K562 (cell line): ENCODE data around the gene GIPC3. TPM values are rescaled to one million over a fixed set of nuclear protein-coding genes. Genes with fewer than 3 reads are reported as not detected.

Source experiments
- BRCA1 ChIP-seq, 2 experiments: fragments of 450-650 bp in 1 of 2; sonication (generic) in 1 of 2; formaldehyde crosslinking in 1 of 2; IDR thresholded peaks; 2 replicates each; pipeline versions ENCODE4 v1.5.0 to v1.6.1; 2017 to 2020; ENCODE audit warnings: mild to moderate bottlenecking in 1 of 2, missing genetic modification reagents in 1 of 2
- CBFB ChIP-seq: sonication (generic); formaldehyde crosslinking; IDR thresholded peaks from 2 replicates; pipeline ENCODE4 v1.4.0; 2020; ENCODE audit warnings: mild to moderate bottlenecking, missing genetic modification reagents
- CBX3 ChIP-seq, 2 experiments: IDR thresholded peaks; 1 replicate in 1 of 2; 2 replicates in 1 of 2; pipeline ENCODE4 v1.6.1; 2012; ENCODE audit warnings: inconsistent platforms in 2 of 2, low read length in 2 of 2, borderline replicate concordance in 1 of 2, control low read depth in 1 of 2
- CHCHD3 ChIP-seq: fragments of 250-450 bp; sonication (Bioruptor Pico); IDR thresholded peaks from 2 replicates; pipeline ENCODE4 v2.1.2; 2022; ENCODE audit warnings: mild to moderate bottlenecking
- CXXC5 ChIP-seq: fragments of 250-450 bp; sonication (Bioruptor Pico); IDR thresholded peaks from 2 replicates; pipeline ENCODE4 v1.8.0; 2022; ENCODE audit warnings: inconsistent platforms, mild to moderate bottlenecking, moderate library complexity
- GTF2A2 ChIP-seq: IDR thresholded peaks from 2 replicates; pipeline ENCODE4 v1.6.1; 2016; ENCODE audit warnings: mild to moderate bottlenecking, missing genetic modification characterization, missing compliant biosample characterization
- HDAC2 ChIP-seq: fragments of 450-650 bp; IDR thresholded peaks from 2 replicates; pipeline ENCODE4 v1.6.1; 2016; ENCODE audit warnings: mild to moderate bottlenecking
- KLF6 ChIP-seq: fragments of 250-450 bp; sonication (Bioruptor Pico); IDR thresholded peaks from 2 replicates; pipeline ENCODE4 v1.4.0; 2020; ENCODE audit warnings: mild to moderate bottlenecking, moderate library complexity, borderline replicate concordance
- POLR2G ChIP-seq: fragments of 200-400 bp; formaldehyde crosslinking; IDR thresholded peaks from 2 replicates; pipeline ENCODE4 v1.6.1; 2017; ENCODE audit warnings: low read depth, mild to moderate bottlenecking, antibody characterized with exemption, low read length, moderate library complexity
- PRMT5 ChIP-seq: sonication (generic); formaldehyde crosslinking; IDR thresholded peaks from 2 replicates; pipeline ENCODE4 v1.5.0; 2020; ENCODE audit warnings: missing genetic modification reagents
- PRPF4 ChIP-seq: fragments of 200-400 bp; formaldehyde crosslinking; IDR thresholded peaks from one replicate; pipeline ENCODE4 v1.6.1; 2017; ENCODE audit warnings: low read length, low read depth, mild to moderate bottlenecking; ENCODE audit not compliant: insufficient read depth, poor library complexity, severe bottlenecking
- RFX1 ChIP-seq: fragments of 450-650 bp; IDR thresholded peaks from 2 replicates; pipeline ENCODE4 v1.6.1; 2016; ENCODE audit warnings: mild to moderate bottlenecking, moderate library complexity
- SMARCA5 ChIP-seq: fragments of 450-650 bp; IDR thresholded peaks from 2 replicates; pipeline ENCODE4 v1.6.1; 2016
- SREBF1 ChIP-seq: fragments of 150-350 bp; IDR thresholded peaks from 2 replicates; pipeline ENCODE4 v1.6.1; 2014; ENCODE audit warnings: antibody characterized with exemption, low read depth, low read length, borderline replicate concordance
- ZHX1 ChIP-seq: fragments of 150-350 bp; conservative IDR thresholded peaks from 2 replicates; pipeline ENCODE4 v1.6.1; 2014; ENCODE audit warnings: low read length
- ZNF143 ChIP-seq: sonication (generic); formaldehyde crosslinking; IDR thresholded peaks from 2 replicates; pipeline ENCODE4 v1.9.0; 2022; ENCODE audit warnings: mild to moderate bottlenecking, missing genetic modification reagents
- ZNF253 ChIP-seq: fragments of 250-450 bp; sonication (Bioruptor Pico); conservative IDR thresholded peaks from 2 replicates; pipeline ENCODE4 v1.6.1; 2021; ENCODE audit warnings: mild to moderate bottlenecking
- ZNF263 ChIP-seq: sonication (generic); formaldehyde crosslinking; IDR thresholded peaks from 2 replicates; pipeline ENCODE4 v1.8.0; 2022; ENCODE audit warnings: mild to moderate bottlenecking, missing genetic modification reagents, borderline replicate concordance
- ZNF589 ChIP-seq: fragments of 200-800 bp; sonication (Bioruptor generic); IDR thresholded peaks from 2 replicates; pipeline ENCODE4 v1.6.1; 2016; ENCODE audit warnings: low read depth, missing genetic modification characterization, missing compliant biosample characterization
- ZNF644 ChIP-seq: fragments of 200-800 bp; sonication (Bioruptor generic); IDR thresholded peaks from 2 replicates; pipeline ENCODE4 v1.6.1; 2016; ENCODE audit warnings: low read depth, missing genetic modification characterization, missing compliant biosample characterization
- polyA plus RNA-seq, 8 experiments: library from polyadenylated mRNA; depleted of rRNA in 4 of 8; stranded (reverse) in 5 of 8; unstranded in 3 of 8; fragments of >200 nt; fragmentation: Nextera tagmentation in 2 of 8; fragmentation: Illumina TruSeq in 1 of 8; extraction: Ambion mirVana in 2 of 8; extraction: Trizol in 1 of 8; gene quantifications; 2 replicates each; pipeline versions ENCODE4 v1.2.1 to v1.2.3, GENCODE V29; 2011 to 2014; ENCODE audit warnings: inconsistent platforms in 1 of 8, missing spikeins in 1 of 8
- total RNA-seq, 7 experiments: library from RNA; depleted of rRNA in 6 of 7; stranded (reverse); fragments of >200 nt in 6 of 7; fragmentation: Illumina TruSeq in 2 of 7; extraction: Trizol in 2 of 7; gene quantifications; 2 replicates each; pipeline versions ENCODE4 v1.2.1 to v1.2.3, GENCODE V29; 2011 to 2021; ENCODE audit warnings: low replicate concordance in 1 of 7
- TF ChIP-seq, protein P1 (sequence below), 3 experiments: IDR thresholded peaks in 2 of 3; conservative IDR thresholded peaks in 1 of 3; 2 replicates each; pipeline ENCODE4 v1.5.1; 2011 to 2012; ENCODE audit warnings: low read length in 3 of 3, mild to moderate bottlenecking in 3 of 3, control low read depth in 2 of 3, improper control_type of control experiment in 1 of 3, inconsistent platforms in 1 of 3, low read depth in 1 of 3, mixed read lengths in 1 of 3, moderate library complexity in 1 of 3; ENCODE audit not compliant: insufficient read depth in 2 of 3
- TF ChIP-seq, protein P2 (sequence below), 2 experiments: IDR thresholded peaks; 2 replicates each; pipeline ENCODE4 v1.6.1; 2011; ENCODE audit warnings: borderline replicate concordance in 1 of 2, control low read depth in 1 of 2, low read depth in 1 of 2, low read length in 1 of 2, mild to moderate bottlenecking in 1 of 2, mixed read lengths in 1 of 2, moderate library complexity in 1 of 2; ENCODE audit not compliant: insufficient read depth in 1 of 2, insufficient read length in 1 of 2, poor library complexity in 1 of 2, severe bottlenecking in 1 of 2; ENCODE audit errors: extremely low read depth in 1 of 2

GIPC3 gene
- total and polyA plus RNA-seq, 9 of the 15 experiments (the other 6 are each of a cell fraction or from before 2014, with no cell fraction given), result 0.03 to 3.6 (median 1.5) TPM; not detected in 1

GRCh38 chr19:3620145-3620816 is 35.0 kb downstream of the GIPC3 start (continued):
- no peak for TF ChIP-seq ZNF644 (tag)
- TF ChIP-seq POLR2G, result peak; percentile 51
- no peak for TF ChIP-seq SREBF1
- TF ChIP-seq, protein P1, sequence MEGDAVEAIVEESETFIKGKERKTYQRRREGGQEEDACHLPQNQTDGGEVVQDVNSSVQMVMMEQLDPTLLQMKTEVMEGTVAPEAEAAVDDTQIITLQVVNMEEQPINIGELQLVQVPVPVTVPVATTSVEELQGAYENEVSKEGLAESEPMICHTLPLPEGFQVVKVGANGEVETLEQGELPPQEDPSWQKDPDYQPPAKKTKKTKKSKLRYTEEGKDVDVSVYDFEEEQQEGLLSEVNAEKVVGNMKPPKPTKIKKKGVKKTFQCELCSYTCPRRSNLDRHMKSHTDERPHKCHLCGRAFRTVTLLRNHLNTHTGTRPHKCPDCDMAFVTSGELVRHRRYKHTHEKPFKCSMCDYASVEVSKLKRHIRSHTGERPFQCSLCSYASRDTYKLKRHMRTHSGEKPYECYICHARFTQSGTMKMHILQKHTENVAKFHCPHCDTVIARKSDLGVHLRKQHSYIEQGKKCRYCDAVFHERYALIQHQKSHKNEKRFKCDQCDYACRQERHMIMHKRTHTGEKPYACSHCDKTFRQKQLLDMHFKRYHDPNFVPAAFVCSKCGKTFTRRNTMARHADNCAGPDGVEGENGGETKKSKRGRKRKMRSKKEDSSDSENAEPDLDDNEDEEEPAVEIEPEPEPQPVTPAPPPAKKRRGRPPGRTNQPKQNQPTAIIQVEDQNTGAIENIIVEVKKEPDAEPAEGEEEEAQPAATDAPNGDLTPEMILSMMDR (IDR thresholded peaks at IDR 0.05 in 2 of 3, conservative IDR thresholded peaks at IDR 0.05 in 1 of 3; ENCODE audit: insufficient read depth in 2 of 3, low read depth in 1 of 3, low read length in 3 of 3), result no peak
- TF ChIP-seq ZNF263 (CRISPR knock-in tag), result peak; percentile 73; the same call in 1 of the 2 replicates
- TF ChIP-seq CBX3 (IDR thresholded peaks at IDR 0.05; ENCODE audit: borderline replicate concordance in 1 of 2, low read length in 2 of 2), result no peak
- no peak for TF ChIP-seq GTF2A2 (tag)
- no peak for TF ChIP-seq BRCA1 (IDR thresholded peaks at IDR 0.05)
- no peak for TF ChIP-seq BRCA1 (CRISPR knock-in tag; IDR thresholded peaks at IDR 0.05)
- no peak for TF ChIP-seq ZNF589 (CRISPR knock-in tag)
- no peak for TF ChIP-seq CBFB (CRISPR knock-in tag)
- no peak for TF ChIP-seq CXXC5 (CRISPR knock-in tag)
- TF ChIP-seq, protein P2, sequence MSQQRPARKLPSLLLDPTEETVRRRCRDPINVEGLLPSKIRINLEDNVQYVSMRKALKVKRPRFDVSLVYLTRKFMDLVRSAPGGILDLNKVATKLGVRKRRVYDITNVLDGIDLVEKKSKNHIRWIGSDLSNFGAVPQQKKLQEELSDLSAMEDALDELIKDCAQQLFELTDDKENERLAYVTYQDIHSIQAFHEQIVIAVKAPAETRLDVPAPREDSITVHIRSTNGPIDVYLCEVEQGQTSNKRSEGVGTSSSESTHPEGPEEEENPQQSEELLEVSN (IDR thresholded peaks at IDR 0.05; ENCODE audit: borderline replicate concordance in 1 of 2, extremely low read depth in 1 of 2, insufficient read depth in 1 of 2, insufficient read length in 1 of 2, low read depth in 1 of 2, low read length in 1 of 2, poor library complexity in 1 of 2, severe bottlenecking in 1 of 2), result peak in 1 of 2 experiments; percentile 29
- TF ChIP-seq KLF6, result no peak
- no peak for TF ChIP-seq PRPF4
- TF ChIP-seq HDAC2, result no peak
- TF ChIP-seq ZNF253 (CRISPR knock-in tag), result no peak
- TF ChIP-seq SMARCA5, result no peak
- no peak for TF ChIP-seq PRMT5 (CRISPR knock-in tag)
- TF ChIP-seq CHCHD3 (CRISPR knock-in tag), result no peak
- no peak for TF ChIP-seq ZNF143 (CRISPR knock-in tag)
- TF ChIP-seq ZHX1, result no peak
- TF ChIP-seq RFX1, result no peak
